Measurements from ENCODE around the gene DUSP12.
"Not testable (repeated sequence)": the region's sequence is repeated elsewhere in the genome, so short reads cannot be mapped to it uniquely, and the experiment has no call there.

DUSP12 gene

DNA sequence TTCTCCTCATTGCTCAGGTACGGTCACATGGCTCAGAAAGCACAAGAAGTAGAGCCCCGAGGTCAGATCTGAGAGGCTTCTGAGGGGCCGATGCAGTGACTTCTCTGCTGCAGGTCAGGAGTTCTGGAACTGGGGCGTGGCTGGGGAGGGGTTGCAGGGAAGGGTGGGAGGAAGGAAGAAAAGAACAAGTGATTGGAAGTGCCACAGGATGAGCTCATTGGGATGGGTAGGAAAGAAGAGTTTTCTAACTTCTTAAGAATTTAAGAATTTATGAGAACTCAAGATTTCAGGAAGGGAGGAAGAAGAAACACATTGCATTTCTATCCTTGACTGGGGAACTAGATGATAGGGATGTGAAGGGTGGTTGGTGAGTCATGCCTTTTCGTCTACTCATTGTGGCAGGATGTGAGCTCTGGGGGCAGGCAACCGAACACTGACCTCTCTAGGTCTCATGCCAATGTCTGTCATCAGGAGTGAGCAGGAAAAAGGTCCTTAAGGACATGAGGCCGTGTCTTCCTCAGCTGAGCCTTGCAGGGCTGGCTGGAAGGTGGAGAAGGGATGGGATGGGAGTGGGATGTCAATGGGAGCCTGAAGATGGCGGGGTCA is 27.7 kb upstream of the DUSP12 start:
- TF ChIP-seq, protein P1, sequence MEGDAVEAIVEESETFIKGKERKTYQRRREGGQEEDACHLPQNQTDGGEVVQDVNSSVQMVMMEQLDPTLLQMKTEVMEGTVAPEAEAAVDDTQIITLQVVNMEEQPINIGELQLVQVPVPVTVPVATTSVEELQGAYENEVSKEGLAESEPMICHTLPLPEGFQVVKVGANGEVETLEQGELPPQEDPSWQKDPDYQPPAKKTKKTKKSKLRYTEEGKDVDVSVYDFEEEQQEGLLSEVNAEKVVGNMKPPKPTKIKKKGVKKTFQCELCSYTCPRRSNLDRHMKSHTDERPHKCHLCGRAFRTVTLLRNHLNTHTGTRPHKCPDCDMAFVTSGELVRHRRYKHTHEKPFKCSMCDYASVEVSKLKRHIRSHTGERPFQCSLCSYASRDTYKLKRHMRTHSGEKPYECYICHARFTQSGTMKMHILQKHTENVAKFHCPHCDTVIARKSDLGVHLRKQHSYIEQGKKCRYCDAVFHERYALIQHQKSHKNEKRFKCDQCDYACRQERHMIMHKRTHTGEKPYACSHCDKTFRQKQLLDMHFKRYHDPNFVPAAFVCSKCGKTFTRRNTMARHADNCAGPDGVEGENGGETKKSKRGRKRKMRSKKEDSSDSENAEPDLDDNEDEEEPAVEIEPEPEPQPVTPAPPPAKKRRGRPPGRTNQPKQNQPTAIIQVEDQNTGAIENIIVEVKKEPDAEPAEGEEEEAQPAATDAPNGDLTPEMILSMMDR (conservative IDR thresholded peaks at IDR 0.05; ENCODE audit: low read depth, low read length) = no peak
- DNase-seq (ENCODE audit: low read depth) = no peak
- H3K4me3 ChIP-seq (ENCODE audit: low read length) = no peak overlapping the region

DNA sequence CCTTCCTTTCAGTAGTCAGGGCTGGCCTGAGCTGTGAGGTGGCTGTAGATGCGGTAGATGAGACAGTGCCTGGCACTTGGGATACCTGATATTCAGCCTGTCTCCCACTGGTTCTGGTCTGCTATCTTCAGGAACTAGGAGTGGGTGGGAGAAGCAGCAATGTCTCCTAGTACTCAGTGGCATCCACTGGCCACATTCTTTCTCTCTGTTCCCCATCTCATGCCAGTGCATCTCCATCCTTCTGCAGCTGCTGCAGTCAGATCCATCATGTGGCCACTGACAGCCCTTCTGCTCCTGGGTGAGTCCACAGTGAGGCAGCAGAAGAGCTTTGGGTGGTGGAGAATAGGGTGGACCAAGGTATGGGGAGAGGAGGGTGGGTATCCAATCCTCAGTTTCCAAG is 27.2 kb upstream of the DUSP12 start:
- no peak for DNase-seq (ENCODE audit: low read depth)
- no peak overlapping the region for H3K4me3 ChIP-seq (ENCODE audit: low read length)
- TF ChIP-seq, protein P1 (conservative IDR thresholded peaks at IDR 0.05; ENCODE audit: low read depth, low read length) = no peak

DNA sequence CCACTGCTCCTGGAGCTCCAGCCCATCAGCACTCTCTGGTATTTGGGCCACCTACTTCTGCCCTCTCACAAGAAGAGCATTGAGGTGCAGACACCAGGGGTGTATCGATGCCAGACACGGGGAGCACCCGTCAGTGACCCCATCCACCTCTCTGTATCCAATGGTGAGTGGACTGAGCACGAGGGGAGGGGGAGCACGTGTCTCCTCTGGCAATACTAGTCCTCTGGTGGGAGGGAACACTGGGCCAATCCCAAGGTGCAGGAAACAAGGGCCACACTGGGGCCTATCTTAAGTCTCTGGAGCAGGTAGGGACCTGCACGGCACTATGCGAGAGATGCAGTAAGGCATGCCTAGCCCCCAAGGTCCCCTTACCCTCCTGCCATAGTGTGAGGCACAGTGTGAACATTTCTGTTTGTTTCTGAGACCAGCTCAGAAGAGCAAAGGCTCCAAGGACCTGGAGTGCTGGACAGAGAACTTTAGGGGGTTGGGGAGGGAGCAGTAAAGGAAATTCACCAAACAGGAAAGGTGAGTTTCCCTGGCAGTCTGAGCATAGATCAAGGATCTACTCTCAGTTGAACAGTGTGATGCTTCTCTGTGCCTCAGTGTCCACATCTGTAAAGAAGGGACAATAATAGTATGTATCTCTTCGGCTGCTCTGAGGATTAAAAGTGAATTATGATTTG is 26.0 kb upstream of the DUSP12 start:
- no peak overlapping the region for H3K4me3 ChIP-seq (ENCODE audit: low read length)
- DNase-seq (ENCODE audit: low read depth) = no peak
- TF ChIP-seq, protein P1 (conservative IDR thresholded peaks at IDR 0.05; ENCODE audit: low read depth, low read length) = no peak

DNA sequence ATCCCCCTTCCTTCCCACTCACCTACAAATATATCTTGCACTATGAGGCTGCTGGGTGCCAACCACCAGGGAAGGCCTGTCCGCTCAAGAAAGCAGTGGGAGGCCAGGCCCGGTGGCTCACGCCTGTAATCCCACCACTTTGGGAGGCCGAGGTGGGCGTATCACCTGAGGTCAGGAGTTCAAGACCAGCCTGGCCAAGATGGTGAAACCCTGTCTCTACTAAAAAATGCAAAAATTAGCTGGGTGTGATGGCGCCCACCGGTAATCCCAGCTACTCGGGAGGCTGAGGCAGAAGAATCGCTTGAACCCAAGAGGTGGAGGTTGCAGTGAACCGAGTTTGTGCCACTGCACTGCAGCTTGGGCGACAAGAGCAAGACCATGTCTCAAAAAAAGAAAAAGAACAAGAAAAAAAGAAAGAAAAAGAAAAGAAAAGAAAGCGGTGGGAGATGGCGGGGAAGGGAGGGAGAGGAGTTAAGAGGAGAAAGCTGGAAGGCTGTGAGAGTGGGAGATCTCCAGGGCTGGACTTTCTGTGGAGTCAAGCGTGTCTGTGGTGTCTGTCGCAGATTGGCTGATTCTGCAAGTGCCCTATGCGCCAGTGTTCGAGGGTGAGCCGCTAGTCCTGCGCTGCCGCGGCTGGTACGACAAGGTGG is 24.2 kb upstream of the DUSP12 start:
- not testable (repeated sequence) for DNase-seq (ENCODE audit: low read depth)
- H3K4me3 ChIP-seq (ENCODE audit: low read length) = peak overlapping the region; percentile 71

DNA sequence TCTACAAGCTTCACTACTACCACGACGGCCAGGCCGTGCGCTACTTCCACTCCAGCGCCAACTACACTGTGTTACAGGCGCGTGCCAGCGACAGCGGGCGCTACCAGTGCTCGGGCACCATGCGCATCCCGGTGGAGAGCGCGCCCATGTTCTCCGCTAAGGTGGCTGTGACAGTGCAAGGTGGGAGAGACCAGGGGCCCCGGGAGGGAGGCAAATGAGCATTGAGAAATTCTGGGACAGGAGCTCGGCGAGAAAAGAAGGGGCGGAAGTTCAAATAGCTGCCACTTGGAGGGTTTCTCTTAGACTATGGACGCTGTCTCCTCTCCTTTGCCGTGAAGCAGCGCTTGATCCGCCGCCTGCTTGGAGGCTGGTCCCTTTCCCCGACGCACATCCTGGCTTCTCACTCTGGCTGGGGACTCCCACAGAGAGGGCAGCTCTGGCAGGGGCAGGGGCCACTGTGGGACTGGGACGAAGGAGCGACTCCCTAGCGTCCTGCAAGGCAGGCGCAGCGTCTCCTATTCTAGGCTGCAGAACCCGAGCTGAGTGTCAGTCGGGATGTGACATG is 23.6 kb upstream of the DUSP12 start:
- H3K4me3 ChIP-seq (ENCODE audit: low read length) = peak overlapping the region; percentile 71
- TF ChIP-seq, protein P1 (conservative IDR thresholded peaks at IDR 0.05; ENCODE audit: low read depth, low read length) = peak; percentile 19
- no peak for DNase-seq (ENCODE audit: low read depth)

DNA sequence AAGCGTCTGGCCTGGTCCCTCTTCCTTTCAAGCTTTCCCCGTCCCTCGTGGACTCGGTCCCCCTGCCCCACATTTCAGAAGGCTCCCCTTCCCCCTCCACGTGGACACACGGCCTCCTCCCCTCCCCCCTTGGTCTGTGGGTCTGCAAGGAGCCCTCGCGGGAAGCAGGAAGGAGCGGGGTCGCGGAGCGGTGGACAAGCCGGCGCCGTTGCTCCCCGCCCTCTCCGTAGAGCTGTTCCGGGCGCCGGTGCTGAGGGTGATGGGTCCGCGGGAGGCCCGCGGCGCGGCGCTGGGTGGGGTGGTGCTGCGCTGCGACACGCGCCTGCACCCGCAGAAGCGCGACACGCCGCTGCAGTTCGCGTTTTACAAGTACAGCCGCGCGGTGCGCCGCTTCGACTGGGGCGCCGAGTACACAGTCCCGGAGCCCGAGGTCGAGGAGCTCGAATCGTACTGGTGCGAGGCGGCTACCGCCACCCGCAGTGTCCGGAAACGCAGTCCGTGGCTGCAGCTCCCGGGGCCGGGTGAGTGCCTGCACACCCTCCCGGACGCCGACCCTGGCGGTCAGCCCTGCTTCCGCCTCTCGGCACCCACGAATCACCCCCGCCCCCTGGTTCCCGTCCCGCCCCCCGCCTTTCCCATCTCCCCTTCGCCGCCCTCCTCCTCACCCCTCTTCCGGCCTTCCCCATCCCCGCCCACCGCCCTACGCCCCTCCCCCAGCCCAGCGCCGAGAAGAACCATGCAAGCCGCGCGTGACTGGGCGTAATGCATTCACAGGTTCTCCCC is 22.9 kb upstream of the DUSP12 start:
- TF ChIP-seq, protein P1 (conservative IDR thresholded peaks at IDR 0.05; ENCODE audit: low read depth, low read length) = no peak
- H3K4me3 ChIP-seq (ENCODE audit: low read length) = peak overlapping the region; percentile 71
- peak; percentile 34 for DNase-seq (ENCODE audit: low read depth)
